Fibroblast of skin of right biceps (primary cell): Measurements from ENCODE around the gene ATP1A2.
A peak's percentile ranks its signal among the peaks of the same experiment; 100 is the strongest.

Source experiments
- DNase-seq: peaks from one replicate; pipeline ENCODE4 v3.0.0-alpha.2; 2013

ATP1A2 gene

GRCh38 chr1:160186246-160186645 is 70.7 kb downstream of the ATP1A2 start:
- no peak for DNase-seq

DNA sequence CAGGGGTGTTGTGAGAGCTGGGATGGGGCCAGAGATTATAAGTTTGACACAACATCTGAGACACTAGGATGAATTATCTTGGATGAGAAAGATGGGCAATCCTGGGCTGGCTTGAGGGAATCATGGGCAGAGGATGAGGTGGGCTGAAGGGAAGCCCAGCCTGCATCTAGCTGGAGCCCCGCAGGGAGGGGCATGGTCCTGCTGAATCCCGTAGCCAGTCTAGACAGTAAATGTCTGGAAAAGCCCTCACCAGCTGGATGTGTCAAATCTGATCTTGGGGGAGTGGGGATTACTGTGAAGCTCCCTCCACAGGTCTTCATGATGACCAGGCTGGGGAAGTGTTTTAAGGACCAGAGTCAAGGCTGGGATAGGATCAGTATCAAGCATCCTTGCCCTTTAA is 71.2 kb downstream of the ATP1A2 start:
- no peak for DNase-seq

DNA sequence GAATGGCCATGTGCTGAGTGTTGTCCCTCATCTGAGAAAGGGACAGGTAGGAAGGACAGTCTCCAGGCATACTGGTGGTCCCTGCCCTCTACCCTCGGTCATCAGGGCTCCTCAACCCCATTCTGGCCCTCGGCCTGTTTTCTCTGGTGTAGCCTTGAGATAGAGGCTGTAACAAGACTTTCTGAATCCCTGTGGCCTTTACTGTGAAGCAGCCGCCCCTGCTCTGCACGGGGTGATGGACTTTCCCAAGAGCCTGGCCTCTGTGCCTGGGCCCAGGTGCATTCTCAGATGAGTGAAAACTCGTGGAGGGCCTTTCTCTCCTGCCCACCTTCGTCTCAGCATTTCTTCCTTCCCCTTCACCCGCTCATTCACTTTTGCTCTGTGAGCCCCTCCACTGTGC is 71.8 kb downstream of the ATP1A2 start:
- no peak for DNase-seq

GRCh38 chr1:160188341-160188740 is 72.8 kb downstream of the ATP1A2 start:
- DNase-seq: no peak

DNA sequence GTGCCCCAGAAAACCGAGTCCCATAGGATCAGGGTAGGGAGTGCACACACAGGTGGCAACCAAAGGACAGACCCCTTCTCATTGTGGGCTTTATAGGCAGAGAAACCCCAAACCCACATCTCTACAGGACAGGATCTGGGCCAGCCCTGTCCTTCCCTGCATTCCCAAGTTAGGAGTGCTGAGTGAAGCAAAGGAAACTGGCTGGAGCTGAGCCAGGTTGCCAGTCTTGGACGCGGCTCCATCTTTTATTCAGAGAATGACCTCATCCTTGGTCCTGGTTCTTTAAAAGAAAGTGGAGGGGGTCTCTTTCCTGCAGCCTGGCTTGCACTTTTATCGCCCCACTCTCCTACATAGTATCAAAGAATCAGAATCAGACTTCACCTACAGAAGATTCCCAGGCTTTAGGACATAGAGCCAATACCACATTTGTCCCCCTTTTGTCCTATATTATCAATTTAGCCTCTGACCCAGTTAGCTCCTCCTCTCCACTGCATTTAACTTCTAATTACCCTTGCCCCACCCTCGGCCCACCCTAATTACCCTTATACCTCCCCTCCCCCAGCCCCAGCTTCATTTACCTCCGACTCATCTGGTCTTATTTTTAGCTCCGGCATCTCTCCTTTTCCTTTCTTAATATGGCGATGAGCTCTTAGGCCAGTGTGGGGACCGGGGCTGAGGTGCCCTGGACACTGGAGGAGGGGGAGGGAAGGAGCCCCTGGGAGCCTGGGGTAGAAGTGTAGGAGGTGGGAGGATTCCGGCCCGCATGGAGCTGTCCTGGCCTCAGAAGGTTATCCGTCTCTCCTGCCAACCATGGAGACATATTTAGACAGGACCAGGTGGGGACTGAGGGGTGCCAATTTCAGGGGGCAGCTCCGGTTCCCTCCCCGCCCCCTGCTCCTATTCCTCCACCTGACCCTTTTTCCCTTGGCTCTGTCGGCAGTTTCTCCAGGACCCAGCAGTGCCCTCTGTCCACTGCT is 74.4 kb downstream of the ATP1A2 start, which contains the start of gene CASQ1:
TSS of gene CASQ1 (plus strand) at position 927 of the 977 bp plus-strand sequence. CDS start 177 bp downstream, outside the sequence.
- DNase-seq: peak; percentile 56

- no peak for DNase-seq
These were observed 76.2 kb downstream of the ATP1A2 start for GRCh38 chr1:160191756-160192155.

GRCh38 chr1:160192234-160192633 is 76.7 kb downstream of the ATP1A2 start:
- DNase-seq: peak; percentile 40
